ENCODE measurements around the gene BTRC. TPM values are rescaled to one million over a fixed set of nuclear protein-coding genes. Genes with fewer than 3 reads are reported as not detected.

The BTRC gene
- total RNA-seq, 6 experiments from 2014 or later = 22.3 to 27.9 (median 24.5) TPM

DNA sequence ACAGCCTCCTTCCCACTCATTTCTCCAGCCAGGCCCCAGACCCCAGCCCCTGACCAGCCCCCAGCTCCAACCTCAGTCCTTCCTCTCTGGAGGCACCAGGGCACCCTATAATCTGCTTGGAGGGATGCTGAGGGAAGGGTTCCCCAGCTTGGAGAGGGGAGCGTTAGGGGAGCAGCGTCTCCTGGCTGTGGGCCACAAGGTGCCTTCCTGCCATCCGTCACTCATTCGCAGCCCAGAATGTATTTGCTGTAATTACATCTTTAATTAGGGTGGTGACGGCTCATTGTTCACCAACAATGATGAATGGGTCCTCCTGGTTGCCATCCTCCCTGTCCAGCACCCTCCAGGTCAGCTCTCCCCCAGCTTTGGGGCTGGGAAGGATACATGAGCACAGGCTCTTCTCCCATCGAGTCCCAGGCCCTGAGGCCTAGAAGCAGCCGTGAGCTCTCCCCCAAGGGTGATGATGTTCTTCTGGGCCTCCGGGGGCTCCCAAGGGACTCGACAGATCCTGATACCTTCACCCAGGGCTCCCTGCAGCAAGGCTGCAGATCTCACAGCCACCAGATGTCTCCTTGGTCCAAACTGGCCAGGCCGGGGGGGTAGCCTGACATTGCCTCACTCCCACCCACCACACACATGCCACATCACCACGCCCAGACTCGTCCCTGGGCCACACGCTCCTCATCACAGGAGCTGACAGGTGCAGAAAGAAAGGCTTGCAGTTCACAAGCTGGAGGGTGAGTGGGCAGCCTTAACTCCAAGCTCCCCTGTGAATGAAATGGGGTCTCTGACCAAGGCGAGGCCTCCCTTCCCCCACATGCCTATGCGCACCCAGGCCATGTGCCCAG is 207.3 kb downstream of the BTRC start:
- Mint-ChIP-seq H3K27me3 (ENCODE audit: insufficient read depth) (peaks cover 33% of the 10 kb centered on the region), H3K4me1 (ENCODE audit: low read depth) (peaks cover 17% of the 10 kb centered on the region), H3K9me3 (no peaks in the 10 kb centered on the region), H3K27ac (no peak overlapping the region), H3K36me3 (ENCODE audit: low read depth) (no peaks in the 10 kb centered on the region), H3K4me3 (no peak overlapping the region)
- TF ChIP-seq, protein P1, sequence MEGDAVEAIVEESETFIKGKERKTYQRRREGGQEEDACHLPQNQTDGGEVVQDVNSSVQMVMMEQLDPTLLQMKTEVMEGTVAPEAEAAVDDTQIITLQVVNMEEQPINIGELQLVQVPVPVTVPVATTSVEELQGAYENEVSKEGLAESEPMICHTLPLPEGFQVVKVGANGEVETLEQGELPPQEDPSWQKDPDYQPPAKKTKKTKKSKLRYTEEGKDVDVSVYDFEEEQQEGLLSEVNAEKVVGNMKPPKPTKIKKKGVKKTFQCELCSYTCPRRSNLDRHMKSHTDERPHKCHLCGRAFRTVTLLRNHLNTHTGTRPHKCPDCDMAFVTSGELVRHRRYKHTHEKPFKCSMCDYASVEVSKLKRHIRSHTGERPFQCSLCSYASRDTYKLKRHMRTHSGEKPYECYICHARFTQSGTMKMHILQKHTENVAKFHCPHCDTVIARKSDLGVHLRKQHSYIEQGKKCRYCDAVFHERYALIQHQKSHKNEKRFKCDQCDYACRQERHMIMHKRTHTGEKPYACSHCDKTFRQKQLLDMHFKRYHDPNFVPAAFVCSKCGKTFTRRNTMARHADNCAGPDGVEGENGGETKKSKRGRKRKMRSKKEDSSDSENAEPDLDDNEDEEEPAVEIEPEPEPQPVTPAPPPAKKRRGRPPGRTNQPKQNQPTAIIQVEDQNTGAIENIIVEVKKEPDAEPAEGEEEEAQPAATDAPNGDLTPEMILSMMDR (IDR thresholded peaks at IDR 0.05) = no peak
- no peak for DNase-seq

DNA sequence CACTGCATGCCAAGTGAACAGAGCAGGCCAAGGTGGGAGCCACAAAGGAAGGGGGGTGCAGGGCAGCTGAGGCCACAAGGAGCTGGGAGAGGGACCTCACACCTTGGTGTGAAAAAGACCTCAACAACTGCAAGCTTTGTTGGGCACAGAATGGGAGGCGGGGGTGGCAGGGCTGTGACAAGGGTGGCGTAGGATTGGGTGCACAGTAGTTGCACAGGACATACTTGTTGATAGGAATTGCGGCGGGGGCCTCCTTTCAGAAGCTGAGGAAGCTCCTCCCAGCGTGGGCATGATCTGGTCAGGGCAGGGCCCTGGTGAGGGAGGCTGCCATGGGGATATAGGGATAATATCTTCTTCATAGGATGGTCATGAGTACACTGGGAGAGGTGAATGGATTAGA is 208.3 kb downstream of the BTRC start:
- peaks cover 38% of the 10 kb centered on the region for H3K27me3 Mint-ChIP-seq (ENCODE audit: insufficient read depth)
- H3K36me3 Mint-ChIP-seq (ENCODE audit: low read depth) = no peaks in the 10 kb centered on the region
- H3K4me3 Mint-ChIP-seq = no peak overlapping the region
- H3K9me3 Mint-ChIP-seq = no peaks in the 10 kb centered on the region
- peaks cover 24% of the 10 kb centered on the region for H3K4me1 Mint-ChIP-seq (ENCODE audit: low read depth)
- TF ChIP-seq, protein P1 (IDR thresholded peaks at IDR 0.05) = no peak
- H3K27ac Mint-ChIP-seq = no peak overlapping the region
- no peak for DNase-seq

DNA sequence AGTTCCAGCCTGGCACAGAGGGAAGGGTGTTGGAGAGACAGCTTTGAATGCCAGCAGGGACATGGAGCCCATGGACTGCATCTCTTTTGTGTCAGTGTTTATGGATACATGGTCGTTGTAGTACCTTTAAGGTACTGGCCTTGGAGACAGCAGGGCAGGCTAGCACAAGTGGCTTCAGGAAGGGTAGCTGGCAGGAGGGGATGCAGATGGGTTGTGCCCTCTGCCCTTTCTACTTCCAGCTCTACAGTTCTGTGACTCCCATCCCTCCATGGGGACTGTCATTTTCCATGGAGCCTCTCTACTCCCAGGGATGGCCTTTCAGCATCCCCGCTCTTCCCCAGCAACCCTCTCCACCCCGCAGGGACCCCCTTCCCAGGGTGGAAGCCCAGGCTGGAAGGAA is 209.0 kb downstream of the BTRC start:
- H3K27ac Mint-ChIP-seq = no peak overlapping the region
- TF ChIP-seq, protein P1 (IDR thresholded peaks at IDR 0.05) = no peak
- peaks cover 19% of the 10 kb centered on the region for H3K4me1 Mint-ChIP-seq (ENCODE audit: low read depth)
- peaks cover 40% of the 10 kb centered on the region for H3K27me3 Mint-ChIP-seq (ENCODE audit: insufficient read depth)
- H3K9me3 Mint-ChIP-seq = no peaks in the 10 kb centered on the region
- no peak overlapping the region for H3K4me3 Mint-ChIP-seq
- H3K36me3 Mint-ChIP-seq (ENCODE audit: low read depth) = no peaks in the 10 kb centered on the region
- DNase-seq = no peak

DNA sequence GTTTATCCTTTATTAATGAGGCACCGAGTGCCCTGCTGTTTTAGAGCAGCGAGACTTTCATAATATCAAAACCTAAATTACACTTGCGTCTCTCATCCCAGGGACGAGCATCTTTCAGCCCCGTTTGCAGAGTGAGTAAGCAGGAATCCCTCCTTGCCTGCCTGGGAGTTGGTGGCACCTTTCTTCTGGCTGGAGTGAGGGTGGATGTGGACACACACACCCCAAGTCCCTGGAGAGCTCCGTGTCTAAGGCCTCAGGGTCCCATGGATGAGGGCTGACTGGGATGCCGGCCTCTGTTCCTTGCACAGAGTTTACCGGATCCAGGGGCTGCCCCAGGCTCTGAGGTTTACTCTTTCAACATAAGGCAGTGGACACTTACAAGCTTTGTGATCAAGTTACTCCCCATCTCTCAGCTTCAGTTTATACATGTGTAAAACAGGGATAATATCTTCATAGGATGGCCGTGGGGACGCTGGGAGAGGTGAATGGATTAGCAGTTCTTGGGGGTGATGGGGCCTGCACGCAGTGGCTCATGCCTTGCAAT is 209.6 kb downstream of the BTRC start:
- Mint-ChIP-seq H3K27ac (no peak overlapping the region), H3K9me3 (no peaks in the 10 kb centered on the region), H3K36me3 (ENCODE audit: low read depth) (no peaks in the 10 kb centered on the region), H3K27me3 (ENCODE audit: insufficient read depth) (peaks cover 45% of the 10 kb centered on the region), H3K4me1 (ENCODE audit: low read depth) (peaks cover 13% of the 10 kb centered on the region), H3K4me3 (no peak overlapping the region)
- DNase-seq = no peak
- TF ChIP-seq, protein P1 (IDR thresholded peaks at IDR 0.05) = no peak

DNA sequence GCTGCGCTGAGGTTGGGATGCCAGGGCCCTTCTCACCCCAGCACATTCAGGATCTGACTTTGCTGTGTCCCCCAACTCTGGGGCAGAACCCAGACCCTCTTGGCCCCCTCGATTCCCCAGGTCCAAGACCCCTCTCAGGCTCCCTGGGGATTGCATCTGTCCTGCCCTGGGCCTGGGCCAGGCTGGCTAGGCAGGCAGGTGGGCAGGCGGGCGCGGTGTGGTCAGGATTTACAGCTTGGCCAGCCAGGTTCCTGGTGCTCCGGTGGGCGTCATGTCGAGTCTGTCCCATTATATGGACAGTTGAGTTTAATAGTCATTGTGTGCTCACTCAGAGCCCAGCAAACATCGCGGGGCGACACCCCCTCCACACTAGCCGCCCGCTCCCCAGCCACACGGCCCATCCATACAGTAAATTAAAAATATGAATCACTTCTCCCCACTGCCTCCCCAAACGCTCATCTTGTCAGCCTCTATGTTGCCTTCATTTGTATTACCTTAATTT is 210.6 kb downstream of the BTRC start:
- no peak for DNase-seq
- H3K4me1 Mint-ChIP-seq (ENCODE audit: low read depth) = peaks cover 10% of the 10 kb centered on the region; the same call in 1 of the 2 replicates
- TF ChIP-seq, protein P1 (IDR thresholded peaks at IDR 0.05) = no peak
- H3K9me3 Mint-ChIP-seq = no peaks in the 10 kb centered on the region
- H3K36me3 Mint-ChIP-seq (ENCODE audit: low read depth) = no peaks in the 10 kb centered on the region
- peaks cover 47% of the 10 kb centered on the region for H3K27me3 Mint-ChIP-seq (ENCODE audit: insufficient read depth)
- no peak overlapping the region for H3K4me3 Mint-ChIP-seq
- H3K27ac Mint-ChIP-seq = no peak overlapping the region
